HG02852 (cell line): ENCODE data around the gene FBXW5.

Experiments
- ATAC-seq: cut with Tn5 transposase; IDR thresholded peaks from one replicate; pipeline ENCODE4 v1.9.1; 2021; ENCODE audit warnings: mild to moderate bottlenecking, moderate library complexity; ENCODE audit not compliant: unreplicated experiment

FBXW5 gene

GRCh38 chr9:136913701-136914438, 30.7 kb downstream of the FBXW5 start:
- ATAC-seq: no peak

DNA sequence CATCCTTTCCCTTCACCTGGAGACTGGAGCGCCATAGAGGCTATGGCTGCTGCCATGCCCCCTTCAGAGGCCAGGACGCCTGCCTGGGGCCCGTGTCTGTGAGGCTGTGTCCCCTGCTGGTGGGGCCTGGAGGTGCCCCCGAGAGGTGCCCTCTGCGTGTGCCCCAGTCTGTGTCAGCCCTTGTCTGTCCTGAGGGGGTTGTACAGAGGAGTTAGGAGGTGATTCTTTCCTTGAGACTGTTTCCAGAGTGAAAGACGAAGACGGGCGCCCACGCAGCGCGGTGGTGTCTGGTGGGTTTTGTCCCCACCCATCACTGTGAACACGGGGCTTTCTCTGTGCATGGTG, 33.7 kb downstream of the FBXW5 start:
- ATAC-seq: no peak

GRCh38 chr9:136910197-136910900, 34.2 kb downstream of the FBXW5 start:
- ATAC-seq: no peak

DNA sequence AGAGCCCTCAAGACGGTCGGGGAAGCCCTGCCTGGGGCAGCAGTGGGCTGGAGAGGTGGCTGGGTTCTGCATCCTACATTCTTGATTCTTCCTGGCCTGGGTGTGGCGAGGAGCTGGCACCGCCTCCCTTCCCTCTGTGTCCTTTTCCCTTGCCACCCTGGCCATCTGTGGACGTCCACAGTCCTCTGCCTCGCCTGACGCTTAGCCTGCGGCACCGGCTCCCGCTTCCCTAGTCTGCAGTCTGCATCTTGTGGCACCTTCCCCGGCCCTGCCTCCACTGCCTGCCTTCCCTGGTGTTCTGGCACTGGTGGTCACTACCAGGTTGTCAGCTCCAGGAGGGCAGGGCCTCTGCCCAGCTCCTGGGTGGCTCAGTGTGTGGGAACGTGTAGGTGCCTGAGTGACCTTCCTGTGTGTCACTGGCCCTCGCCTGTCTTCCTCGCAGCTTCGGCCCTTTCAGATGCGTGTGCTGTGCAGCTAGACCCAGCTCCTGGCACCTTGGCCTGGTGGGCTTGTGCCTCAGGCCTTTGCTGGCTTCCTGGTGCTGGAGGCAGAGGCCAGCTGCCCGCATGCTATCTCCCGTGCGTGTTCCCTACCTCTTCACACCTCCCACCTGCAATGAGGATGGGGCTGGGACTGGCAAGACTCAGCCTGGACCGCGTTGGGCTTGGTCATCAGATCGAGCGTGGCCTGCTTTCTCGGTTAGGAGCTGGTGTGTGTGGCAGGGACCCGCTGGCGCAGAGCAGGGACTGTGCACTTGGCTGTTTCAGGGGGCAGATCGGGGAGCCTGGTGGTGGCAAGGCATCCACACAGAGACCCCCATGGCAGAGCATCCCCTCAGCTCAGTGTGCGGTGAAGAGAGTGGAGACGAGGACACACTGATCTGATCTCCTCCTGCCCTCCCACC, 37.3 kb downstream of the FBXW5 start:
- ATAC-seq: no peak

DNA sequence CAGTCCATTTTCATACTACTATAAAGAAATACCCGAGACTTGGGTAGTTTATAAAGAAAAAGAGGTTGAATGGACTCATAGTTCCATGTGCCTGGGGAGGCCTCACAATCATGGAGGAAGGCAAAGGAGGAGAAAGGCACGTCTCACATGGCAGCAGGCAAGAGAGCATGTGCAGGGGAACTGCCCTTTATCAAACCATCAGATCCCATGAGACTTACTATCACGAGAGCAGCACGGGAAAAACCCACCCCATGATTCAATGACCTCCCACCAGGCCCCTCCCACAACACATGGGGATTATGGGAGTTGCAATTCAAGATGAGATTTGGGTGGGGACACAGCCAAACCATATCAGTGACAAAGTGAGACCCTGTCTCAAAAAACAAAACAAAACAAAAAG, 38.3 kb downstream of the FBXW5 start:
- no peak for ATAC-seq

GRCh38 chr9:136903041-136903554, 41.4 kb downstream of the FBXW5 start:
- no peak for ATAC-seq

DNA sequence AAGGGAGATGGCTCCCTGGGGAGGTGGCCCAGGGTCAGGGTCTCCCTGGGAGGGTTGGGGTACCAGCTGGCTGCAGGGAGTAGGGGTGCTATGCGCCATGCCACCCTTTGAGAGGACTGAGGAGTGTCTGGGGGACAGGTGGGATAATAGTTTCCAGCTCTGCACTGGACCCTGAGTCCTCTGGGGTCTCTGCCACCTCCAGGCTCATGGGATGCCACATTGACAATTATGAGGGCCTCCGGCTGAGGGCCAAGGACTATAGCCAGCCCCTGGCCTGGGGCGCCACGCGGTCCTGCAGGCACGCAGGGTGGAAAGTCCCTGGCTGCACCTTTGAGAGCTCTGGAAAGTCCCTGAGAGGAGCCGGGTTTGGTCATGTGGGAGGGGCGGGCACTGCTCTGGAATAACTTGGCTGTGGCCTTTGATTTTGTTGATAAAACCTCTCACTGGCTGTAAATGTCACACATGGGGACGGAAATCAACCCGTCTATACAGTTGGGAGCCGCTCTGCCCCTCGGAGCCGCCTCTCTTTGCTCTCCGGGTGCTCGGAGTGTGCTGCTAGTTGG, 42.2 kb downstream of the FBXW5 start:
- ATAC-seq: peak; percentile 50

DNA sequence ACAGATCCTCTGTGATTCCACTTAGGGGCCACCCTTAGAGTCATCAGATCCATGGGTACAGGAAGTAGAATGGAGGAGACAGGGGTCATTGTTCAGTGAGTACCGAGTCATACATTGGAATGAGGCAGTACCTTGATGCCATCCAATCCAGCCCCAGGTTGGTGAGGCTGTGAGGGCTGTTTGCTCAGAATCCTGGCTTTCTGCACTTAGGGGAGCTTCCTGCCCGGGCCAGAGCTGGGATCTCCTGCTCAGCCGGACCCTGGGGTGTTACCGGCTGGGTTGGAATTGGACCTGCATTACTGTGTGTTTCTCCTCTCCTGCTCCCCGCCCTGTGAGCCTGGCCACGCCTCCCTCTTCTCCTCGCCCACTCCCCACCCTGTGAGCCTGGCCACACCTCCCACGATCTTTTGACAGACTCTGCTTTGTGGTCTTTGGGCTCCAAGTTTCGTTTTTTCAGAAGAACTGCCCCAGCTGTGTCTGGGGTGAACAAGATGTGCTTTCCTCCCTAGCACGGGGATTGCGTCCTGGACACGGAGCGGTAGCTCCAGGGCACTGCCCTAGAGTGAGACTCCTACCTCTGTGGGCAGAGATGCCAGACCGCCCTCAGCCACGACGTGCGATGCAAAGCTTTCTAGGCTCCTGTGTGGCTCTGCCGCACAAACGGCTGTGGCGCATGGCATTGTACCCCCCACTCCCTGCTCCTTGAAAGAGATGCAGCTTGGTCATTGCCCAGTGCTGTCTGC, 42.9 kb downstream of the FBXW5 start:
- peak; percentile 56 for ATAC-seq

DNA sequence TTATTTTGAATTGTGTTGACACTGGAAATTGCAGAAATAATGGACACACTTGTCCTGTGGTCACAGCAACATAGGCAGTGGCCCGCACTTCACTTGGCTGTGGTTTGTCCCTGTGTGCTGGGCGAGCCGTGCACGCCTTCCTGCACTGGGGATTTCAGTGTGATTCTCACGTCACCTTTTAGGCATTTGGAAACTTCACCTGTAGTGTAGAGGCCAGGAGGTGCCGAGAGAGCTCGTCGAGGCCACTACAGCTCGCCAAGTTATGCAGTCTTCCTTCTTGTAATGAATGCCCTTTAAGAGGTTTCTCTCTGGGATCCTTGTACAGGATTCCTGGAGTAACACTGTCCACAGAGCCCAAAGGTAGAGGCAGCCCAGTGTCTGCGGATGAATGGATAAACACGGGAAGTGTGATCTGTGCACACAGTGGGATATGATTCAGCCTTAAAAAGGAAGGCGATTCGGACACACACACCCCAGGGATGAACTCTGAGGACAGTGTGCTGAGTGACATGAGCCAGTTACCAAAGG, 43.5 kb downstream of the FBXW5 start:
- ATAC-seq: no peak

GRCh38 chr9:136900556-136900955, 44.0 kb downstream of the FBXW5 start:
- no peak for ATAC-seq

DNA sequence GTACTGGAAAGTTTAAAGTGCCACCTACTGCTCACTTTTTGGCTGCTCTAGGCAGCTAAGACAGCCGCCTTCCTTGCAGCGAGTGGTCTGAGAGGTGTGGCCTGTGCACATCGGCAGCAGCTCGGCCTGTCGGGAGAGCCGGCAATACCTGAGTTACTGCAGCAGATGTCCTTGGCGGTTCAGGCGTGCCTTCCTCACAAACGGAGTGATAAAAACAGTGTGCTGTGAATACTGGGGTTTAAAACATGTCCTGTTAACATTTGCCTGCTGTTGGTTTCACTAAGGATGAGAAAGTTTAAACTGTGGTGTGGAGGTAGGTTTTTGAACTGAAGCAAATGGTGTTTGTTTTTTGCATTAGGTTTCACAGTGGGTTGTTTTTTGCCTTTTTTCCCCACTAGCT, 45.3 kb downstream of the FBXW5 start:
- ATAC-seq: peak; percentile 44

GRCh38 chr9:136898483-136899100, 45.9 kb downstream of the FBXW5 start:
- no peak for ATAC-seq

DNA sequence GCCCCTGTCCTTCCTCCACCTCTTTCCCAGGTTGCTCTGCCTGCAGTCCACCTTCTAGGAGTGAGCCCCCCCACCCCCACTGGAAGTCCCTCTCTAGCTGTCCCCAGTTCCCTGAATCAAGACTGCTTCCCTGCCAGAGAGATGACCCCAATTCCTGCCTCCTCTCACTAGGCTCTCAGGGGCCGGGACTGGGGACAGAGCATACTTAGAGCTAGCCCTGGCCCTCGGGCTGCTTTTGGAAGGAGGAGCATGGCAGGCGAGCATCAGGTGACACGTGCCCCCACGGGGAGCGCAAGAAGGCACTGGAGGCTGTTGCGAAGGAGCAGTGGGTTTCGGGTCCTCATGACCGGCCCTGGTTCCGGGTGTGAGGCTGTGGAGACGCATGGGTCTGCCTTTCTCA, 48.5 kb downstream of the FBXW5 start:
- no peak for ATAC-seq

DNA sequence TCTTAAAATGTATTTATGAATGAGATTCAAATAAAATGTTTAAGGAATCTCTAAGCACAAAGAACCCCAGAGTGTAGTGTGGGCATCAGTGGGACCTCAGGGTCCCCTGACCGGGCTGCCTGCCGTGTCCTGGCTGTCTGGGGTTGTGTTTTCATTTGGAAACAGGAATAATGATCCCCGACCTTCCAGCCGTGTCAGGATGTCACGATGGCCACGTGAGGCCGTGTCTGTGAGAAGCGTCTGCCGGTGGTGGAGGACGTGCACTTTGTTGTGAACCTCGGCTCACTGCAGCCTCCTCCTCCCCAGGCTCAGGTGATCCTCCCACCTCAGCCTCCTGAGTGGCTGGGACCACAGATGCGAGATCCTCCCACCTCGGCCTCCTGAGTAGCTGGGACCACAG, 53.9 kb downstream of the FBXW5 start:
- ATAC-seq: no peak
